NCI-H524 treated with DMSO at 0.1 percent for 48 hours (cell line): ENCODE results near the gene PHF19.

ENCODE experiments used
- DNase-seq: peaks from one replicate; lab custom pipeline; 2025; lab: John Stamatoyannopoulos, UW

The PHF19 gene

DNA sequence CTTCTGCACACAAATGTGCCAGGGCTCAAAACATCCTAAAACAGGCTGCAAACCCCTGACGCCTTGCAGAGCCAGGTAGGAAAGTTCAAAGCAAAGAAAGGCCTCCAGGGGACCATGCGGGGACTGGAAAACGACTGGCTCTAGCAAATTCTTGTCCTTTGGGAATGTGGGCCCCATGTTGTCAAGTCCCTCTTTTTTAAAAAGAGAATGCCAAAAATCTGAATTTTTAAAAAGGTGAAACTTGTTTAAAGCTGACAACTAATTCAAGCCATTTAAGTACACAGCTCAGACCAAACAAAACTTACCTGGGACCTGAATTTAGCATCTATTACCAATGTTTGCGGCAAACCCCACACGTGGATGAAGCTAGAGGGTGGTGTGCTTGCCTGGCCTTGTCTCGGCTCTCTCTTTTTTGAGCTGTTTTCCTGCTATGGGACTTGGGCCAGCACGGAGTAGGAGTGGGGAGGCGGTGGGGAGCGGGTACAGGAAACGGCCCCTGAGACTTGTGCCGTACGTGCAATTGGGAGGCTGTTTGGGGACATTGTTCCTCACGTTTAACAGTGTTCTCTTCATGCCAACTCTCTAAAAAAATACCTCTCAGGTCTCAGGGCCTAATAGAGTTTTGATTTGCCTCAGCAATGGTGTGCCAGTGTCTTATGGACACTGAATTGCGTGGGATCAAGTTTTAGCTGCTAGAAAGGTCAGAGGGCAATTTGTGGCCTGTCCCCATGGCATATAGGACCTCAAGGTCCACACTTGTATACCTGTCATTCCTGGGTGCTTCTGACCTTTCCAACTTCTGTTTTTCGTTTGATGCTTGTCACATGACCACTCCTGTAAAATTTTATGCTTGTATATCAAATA, 15.1 kb upstream of the PHF19 start:
- DNase-seq: no peak

DNA sequence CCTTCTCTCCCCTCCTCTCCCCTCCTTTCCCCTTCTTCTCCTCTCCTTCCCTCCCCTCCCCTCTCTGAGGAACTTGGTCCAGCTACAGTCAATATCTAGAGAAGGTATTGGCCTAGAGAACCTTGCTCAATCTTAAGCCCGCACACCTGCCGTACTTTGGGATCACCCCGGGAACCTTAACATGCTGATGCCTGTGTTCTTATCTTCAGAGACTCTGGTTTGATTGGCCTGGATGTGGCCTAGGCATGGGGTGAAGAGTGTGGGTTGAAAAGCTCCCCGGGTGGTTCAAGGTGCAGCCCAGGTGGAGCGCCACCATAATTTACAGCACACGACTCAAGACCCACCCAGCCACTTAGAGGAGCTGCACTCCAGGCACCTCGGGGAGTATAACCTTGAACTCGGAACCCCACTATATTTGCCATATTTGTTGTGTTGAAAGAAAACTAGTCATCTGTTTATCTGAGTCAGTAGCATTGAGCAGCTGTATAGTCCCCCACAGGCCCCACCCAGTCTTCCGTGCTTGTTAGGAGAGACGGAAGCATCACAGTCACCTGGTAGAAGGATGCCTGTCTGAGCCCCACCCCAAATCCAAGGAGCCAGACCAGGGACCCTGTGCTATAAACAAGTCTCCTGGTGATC, 14.4 kb upstream of the PHF19 start:
- no peak for DNase-seq

DNA sequence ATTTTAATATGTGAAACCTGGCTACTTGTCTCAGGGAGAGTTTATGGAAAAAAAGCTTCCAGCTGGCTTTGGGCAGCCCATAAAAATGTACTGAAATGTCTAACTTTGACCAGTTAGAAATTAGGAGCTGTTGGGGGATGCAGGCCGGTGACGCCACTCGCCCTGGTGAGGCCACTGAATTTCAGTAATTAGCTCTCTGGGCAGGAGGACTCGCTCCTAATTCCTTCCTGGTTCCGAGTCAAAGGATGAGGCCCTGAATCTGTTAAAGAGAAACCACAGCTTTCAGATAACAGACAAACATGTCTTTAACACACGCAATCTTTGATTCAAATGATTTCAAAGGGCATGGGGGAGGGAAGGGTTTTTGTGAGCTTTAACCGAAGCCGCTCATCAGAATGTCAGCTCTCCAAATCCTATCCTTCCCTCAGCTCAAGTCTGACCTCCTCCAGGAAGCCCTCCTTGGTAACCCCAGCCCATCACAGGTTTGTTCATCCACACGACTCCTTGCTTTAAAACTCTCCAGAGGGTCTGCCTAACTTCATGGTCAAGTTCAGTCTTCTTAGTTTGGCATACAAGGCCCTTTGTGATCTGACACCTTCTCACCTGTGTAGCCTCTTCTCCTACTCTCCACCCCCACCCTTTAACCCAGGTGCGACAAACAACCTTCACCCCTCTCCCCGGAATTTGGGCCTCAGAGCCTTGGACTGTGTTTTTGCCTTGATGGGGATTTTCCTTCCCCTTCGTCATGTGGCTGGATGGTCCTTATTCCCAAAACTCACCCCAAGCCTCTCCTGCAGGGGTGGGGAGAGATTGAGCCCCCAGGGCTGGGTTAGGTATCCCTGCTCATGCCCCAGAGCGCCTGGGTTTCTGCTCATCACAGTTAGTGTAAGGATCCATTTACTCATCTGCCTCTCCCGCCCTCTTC, 13.6 kb upstream of the PHF19 start:
- DNase-seq: no peak

DNA sequence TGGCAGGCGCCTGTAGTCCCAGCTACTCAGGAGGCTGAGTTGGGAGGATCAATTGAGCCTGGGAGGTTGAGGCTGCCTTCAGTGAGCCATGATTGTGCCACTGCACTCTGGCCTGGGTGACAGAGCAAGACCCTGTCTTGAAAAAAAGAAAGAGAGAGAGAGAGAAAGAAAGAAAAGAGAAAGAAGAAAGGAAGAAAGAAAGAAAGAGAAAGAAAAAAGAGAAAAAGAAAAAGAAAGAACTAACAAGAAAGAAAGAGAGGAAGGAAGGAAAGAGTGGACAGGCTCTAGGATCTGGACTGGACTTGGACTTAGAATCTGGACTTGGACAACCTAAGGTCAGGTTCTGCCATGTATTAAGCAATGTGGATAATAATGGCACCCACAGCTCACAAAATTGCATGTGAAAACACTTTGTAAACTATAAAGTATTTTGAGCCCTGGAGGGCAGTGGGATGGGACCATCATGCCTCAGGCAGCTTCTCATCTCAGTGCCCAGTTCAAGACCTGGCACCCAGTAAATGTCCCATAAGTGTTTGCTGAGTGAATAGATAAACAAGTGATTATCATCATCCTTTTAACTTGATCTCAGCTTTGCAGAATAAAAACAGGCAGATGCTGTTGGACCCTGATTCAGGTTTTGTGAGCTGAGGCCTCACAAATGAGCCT, 12.8 kb upstream of the PHF19 start:
- DNase-seq: no peak

DNA sequence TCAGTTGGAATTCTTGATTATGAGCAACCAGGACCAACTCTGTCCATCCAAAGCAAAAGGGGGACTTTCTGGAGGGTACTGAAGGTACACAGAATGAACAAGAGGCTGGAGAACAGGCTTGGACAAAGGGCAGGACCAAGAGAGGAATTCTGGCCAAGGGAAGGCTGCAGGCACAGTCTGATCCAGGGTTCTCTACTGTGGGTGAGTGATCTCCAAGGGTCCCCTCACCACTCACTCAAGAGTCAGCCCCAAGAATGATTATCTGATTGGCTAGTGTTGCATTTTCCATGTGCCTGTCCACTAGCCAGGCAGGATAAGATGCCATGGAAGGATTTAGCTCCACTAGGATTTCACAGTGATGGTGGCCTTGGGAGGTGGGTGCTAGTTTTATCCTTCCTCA, 11.6 kb upstream of the PHF19 start:
- DNase-seq: no peak

DNA sequence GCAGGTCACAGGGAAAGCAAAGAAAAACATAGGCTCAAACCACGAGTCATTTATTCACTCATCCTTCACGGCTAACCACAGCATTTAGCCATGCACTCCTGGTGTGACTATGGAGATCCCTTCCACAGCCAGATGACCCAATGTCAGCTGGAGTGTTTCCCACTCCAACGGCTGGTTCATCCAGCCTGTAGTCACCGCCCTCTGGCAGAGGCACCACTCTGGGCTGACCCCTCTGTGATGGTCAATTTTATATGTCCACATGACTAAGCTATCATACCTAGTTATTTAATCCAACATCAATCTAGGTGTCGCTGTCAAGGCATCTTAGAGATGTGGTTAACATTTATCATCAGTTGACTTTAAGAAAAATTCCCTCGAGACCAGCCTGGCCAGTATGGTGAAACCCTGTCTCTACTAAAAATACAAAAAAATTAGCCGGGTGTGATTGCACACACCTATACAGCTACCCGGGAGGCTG, 9.5 kb upstream of the PHF19 start:
- no peak for DNase-seq

DNA sequence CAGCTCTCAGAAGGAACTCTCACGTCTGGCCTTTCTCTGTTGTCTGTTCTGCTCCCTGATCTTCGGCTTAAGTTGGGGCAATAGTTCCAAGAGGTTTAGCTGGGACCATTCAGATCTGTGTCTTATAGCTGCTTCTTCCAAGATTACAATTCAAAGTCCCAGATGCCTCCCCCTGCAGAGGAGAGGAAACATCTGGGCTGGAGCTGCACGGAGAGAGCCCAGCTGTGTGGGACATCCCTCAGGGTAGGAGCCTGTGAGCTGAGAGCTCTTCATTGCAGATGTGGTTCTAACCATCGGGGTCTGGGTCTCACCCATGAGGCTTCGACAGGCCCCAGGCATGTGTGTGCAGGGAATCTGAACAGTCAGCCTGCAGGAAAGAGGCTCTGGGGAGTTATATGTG, 9.0 kb upstream of the PHF19 start:
- DNase-seq: no peak

DNA sequence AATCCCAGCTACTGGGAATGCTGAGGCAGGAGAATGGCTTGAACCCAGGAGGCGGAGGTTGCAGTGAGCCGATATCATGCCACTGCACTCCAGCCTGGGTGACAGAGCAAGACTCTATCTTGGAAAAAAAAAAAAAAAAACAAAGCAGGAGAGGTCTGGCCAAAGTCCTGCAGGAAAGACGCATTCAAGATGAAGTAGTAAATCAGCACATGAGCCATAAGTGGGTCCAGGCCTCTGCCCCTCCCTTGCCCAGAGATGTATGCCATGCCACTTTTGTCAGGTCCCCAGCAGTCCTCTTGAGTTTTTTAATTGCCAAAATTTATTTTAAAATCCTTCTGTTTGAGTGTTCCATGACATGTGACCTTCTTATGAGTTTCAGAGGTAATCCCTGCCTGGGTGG, 8.5 kb upstream of the PHF19 start:
- DNase-seq: no peak

DNA sequence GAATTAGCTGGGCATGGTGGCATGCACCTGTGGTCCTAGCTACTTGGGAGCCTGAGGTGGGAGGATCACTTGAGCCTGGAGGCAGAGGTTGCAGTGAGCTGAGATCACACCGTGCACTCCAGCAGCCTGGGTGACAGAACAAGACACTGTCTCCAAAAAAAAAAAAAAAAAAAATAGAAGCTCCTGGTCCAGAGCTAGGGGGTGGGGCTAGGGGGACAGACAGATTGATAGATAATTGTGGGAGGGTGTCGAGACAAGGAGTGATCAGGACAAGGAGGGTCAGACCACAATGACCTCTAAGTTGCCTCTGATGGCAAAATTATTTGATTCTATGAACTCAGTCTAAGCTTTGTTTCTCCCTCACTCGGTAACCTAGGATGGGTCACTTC, 6.6 kb upstream of the PHF19 start:
- DNase-seq: no peak

DNA sequence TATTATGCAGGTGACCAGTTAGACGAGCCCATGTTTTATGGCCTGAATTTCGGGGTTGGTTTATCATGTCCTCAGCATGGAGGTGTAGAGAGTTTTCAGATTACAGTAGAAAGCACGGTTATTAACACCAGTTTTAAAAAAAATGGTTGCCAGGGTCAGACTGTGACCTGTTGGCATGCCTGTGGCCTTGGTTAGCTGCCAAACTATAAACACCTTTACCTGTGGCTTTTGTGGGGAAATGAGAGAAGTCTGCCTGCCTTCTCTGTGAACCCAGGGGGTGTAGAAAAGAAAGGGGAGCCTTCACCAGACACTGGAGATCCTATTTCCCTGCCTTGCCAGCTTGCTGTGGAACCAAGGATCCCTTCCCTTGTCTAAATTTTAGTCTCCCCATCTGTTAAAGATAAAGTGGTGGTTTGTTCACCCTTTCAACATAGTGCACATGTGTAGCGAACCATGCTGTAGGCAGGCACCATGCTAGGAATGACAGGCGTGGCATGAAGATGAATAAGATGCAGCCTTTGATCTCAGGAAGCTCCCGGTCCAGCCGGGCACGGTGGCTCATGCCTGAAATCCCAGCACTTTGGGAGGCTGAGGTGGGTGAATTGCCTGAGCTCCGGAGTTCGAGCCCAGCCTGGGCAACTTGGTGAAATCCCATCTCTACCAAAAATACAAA, 6.1 kb upstream of the PHF19 start:
- DNase-seq: no peak

DNA sequence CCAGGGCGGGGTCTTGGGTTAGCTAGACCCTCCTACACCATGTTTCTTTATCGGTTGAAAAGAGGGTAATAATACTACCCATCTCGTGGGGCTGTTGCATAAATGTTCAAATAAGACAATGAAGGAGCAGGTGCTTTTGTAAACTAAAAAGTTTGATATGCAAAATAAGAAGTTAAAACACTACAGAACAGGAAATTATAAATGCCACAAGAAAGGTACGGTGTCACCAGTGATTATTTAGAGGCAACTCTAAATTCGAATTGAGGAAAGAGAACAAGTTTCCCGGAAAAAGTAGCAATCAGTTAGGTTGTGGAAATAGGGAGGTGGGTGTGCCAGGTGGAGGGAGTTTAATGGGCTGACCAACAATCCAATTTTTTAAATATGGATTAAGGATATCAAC, 2.5 kb upstream of the PHF19 start:
- no peak for DNase-seq

DNA sequence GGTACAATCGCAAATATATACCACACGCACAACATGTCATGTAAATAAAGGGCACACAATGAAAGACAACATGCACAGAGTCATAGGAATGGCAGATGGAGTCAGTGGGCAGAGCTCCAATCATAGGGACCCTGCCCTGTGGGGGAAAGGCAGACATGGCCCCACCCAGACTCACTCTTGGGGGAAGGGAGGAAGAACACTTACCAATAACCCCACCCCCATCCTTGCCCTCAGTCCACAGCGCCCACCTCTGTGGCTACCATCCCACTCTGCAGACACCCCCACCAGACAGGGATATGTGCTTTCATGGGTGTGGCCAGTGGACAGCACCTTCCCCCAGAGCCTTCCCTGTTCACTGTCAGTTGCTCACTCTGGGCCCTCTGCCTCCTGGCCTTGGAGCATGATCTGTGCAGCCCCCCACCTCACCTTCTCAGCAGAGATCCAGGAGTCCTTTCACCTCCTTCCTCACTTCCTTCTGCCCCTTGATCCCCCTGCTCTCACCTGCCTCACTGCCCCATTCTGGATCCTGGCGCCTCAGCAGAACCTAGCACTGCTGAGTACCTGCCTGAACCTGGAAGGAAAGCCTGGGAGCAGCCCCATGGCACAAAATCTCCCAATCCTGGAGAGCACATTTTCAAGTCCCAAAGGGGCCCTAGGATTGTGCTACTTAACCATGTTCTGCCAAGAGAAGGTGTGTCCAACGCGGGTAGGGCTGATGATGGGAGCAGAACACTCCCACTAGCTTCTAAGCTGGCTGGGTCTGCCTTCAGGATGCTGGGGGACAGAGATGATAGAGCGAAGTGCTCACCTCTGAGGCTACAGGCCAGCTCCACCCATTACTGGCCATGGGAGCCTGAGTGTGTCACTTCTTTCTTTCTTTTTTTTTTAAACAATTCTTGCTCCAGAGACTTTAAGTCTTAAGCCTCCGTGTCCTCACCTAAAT, 1.5 kb upstream of the PHF19 start:
- no peak for DNase-seq

DNA sequence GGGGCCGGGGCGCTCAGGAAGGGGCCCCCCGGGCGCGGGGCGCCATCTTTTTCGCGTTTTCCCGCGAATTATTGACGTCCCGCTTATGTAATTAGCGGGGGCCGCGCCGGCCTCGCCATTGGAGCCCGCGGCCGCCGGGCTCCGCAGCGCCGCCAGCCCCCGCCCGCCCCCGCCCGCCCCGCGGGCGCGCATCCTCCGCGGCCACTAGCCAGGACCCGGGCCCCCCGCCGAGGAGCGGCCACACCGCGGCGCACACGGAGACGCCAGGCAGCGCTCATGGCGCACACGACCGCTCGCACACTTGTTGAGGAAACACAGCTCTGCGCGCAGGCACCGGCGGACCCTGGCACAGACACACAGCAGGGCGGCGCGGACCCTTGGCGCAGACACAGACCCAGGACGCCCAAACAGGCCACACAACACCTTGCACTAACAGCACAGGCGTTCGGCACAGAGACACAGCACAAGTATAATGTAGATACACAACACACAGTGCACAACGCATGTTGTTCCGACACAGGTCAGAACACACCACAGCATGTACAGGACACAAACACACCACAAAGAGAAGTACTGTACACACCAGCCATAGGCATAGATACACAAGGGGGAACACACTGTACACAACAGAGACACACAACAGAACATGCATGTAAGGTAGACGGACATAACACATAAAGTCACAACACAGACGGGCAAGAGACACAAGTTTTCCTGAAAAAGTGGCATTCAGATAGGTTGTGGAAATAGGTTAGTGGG, 467 bp upstream of the PHF19 start:
- no peak for DNase-seq

DNA sequence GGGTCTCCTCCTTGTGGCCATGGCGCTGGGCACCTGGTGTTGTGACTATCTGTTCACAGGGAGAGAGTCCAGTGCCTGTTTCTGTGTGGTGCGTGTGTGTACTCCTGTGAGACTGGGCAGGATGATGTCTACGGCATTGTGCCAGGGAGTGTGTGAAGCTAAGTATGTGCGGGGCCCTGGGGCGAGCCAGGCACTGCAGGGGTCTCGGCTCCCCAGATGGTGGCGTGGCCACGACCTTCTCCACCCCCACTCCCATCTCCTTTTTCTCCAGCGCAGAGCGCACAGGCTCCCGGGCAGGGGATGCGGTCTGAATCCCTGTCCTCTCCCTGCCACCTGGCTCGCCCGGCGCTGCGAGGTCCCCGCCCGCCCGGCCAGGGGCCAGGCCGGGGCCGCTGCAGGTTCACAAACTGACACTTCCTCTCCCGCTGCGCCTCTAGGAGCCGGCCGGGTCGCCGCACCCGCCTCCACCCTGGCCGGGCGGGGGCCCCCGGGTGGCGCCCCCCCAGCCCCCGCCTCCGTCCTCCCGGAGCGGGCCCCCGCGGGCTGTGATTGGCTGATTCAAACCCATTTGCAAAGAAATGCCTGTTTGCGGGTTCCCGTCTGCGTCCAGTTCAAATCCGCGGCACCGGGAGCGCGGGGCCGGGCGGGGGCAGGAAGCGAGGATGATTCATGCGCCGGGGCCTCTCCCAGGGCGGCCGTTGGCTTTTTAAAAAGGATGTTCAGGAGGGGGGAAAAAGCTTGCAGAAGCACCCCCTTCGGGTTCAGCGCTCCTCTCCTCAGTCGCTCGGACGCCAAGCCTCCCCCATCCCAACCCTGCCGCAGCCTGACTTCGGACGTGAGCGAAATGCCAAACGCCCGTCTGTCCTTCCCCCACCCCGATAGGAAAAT, 790 bp downstream of the PHF19 start:
- peak; percentile 38 for DNase-seq

DNA sequence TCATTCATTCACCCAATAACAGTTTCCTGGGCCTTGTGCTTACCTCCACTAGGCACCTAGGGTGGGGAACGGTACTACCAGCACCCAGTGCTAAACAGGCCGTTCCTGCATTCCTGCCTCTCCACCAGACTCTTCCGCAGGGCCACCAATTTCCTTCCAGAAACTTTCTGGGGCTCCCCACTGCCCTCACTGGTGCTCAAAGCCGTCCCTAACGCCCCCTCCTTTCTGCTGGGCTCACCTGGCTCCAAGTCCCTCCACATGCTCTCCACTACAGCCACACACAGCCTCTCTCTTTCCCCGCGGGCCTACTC, 1.4 kb downstream of the PHF19 start:
- DNase-seq: no peak

DNA sequence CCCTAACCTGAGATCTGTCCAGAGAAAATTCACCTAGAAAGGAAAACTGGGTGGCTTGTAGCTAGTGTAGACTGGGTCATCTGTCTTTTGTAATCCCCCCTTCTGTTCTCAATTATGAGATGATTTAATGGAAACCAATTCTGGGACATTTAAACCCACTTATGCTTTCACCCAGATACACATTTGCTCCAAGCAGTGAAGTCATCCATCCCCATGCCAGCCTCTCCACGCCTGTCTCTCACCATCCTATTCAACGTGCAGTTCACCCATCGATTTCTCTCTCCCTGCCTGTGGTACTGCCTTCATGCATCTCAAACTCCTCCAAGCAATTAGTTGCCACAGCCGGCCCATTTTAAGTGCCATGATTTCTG, 1.8 kb downstream of the PHF19 start:
- DNase-seq: no peak

DNA sequence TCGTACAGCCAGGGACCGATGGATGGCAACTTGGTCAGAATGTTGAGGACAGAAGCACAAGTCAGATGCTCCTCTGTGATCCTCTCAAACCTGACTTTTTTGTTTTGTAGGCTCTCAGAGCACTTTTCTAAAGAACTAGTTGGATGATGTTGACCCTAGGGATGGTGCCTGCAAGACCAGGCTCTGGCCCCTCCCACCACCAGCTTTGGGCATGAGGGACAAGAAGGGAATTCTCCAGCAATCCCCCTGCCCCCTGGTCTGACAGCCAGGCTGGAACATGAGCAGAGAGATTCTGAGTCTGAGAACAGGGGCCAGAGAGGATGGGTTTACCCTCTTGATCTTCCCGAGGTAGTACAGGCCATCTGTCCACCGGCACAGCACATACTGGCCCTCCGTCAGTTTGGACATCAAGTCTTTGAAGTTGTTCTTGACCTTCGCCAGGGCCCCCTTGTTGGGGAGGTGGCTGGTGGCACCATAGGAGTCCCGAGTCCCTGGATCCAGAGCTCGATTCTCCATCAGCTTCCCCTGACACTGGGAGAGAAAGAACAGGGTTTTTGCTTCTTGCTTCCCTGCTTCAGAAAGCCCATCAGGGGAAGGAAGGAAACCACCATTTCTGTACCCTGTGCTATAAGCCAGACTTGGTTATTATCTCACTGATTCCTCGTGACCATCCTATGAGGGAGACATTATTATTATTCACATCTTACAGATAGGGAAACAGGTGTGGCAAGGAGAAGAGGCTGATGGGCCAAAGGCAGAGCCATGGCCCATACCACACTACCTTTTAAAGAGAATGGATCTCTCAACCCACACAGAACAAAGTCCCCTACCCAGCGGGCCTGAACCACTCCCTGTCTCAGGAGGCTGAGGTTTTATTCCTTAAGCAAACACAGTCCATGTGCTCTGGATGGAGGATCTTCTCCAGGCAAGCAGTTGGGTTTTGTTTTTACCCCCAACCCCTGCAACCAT, 2.5 kb downstream of the PHF19 start:
- no peak for DNase-seq

DNA sequence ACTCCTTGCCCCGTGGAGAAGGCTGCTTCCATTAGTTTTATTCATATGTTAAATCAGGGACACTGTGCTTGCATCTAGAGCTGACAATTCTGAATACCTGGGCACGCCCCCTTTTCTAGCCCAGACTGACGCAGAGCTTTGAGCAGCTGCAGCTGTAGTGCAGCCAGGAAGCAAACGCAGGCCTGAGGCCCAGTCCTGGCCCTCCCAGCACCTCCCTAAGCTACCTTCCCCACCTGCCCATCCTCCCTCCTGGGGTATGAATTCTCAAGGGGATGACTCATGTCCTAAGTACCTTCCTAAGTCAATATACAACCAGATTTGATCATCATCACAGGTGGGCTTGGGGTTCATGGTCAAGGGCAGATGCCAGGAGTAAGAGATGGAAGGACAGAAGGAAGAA, 3.5 kb downstream of the PHF19 start:
- no peak for DNase-seq
